NCI-H82 treated with DMSO at 0.1 percent for 48 hours (cell line): Measurements from ENCODE around the gene TRPM1.
A peak's percentile ranks its signal among the peaks of the same experiment; 100 is the strongest.

Experiments
- DNase-seq: peaks from one replicate; lab custom pipeline; 2025; ENCODE audit not compliant: unreplicated experiment; lab: John Stamatoyannopoulos, UW

Gene TRPM1

GRCh38 chr15:31051496-31052080, 49.9 kb downstream of the TRPM1 start:
- no peak for DNase-seq

- DNase-seq: no peak
Measured at GRCh38 chr15:31050953-31051352, 50.6 kb downstream of the TRPM1 start.

- DNase-seq: no peak
Measured at GRCh38 chr15:31049682-31050615, 51.6 kb downstream of the TRPM1 start.

GRCh38 chr15:31049111-31049510, 52.4 kb downstream of the TRPM1 start:
- no peak for DNase-seq

- no peak for DNase-seq
Measured at GRCh38 chr15:31047437-31047836, 54.1 kb downstream of the TRPM1 start.

GRCh38 chr15:31046759-31047359, 54.7 kb downstream of the TRPM1 start:
- DNase-seq: no peak

GRCh38 chr15:31045606-31046005, 55.9 kb downstream of the TRPM1 start:
- DNase-seq: no peak

GRCh38 chr15:31042751-31043150, 58.8 kb downstream of the TRPM1 start:
- DNase-seq: no peak

GRCh38 chr15:31041610-31042009, 59.9 kb downstream of the TRPM1 start:
- DNase-seq: no peak

GRCh38 chr15:31040611-31041010, 60.9 kb downstream of the TRPM1 start:
- no peak for DNase-seq

- DNase-seq: no peak
Measured at GRCh38 chr15:31039961-31040360, 61.6 kb downstream of the TRPM1 start.

GRCh38 chr15:31037731-31038477, 63.6 kb downstream of the TRPM1 start:
- no peak for DNase-seq

- no peak for DNase-seq
Measured at GRCh38 chr15:31036783-31037182, 64.7 kb downstream of the TRPM1 start.

GRCh38 chr15:31035610-31036009, 65.9 kb downstream of the TRPM1 start:
- DNase-seq: no peak

- no peak for DNase-seq
Measured at GRCh38 chr15:31034152-31034551, 67.4 kb downstream of the TRPM1 start.

GRCh38 chr15:31032961-31033371, 68.6 kb downstream of the TRPM1 start:
- no peak for DNase-seq

GRCh38 chr15:31031471-31032067, 70.0 kb downstream of the TRPM1 start:
- DNase-seq: no peak

GRCh38 chr15:31027910-31028578, 73.5 kb downstream of the TRPM1 start:
- peak; percentile 73 for DNase-seq

- no peak for DNase-seq
Measured at GRCh38 chr15:31025996-31026395, 75.5 kb downstream of the TRPM1 start.

- DNase-seq: no peak
Measured at GRCh38 chr15:31024979-31025378, 76.5 kb downstream of the TRPM1 start.
